Vagina (tissue), 2 donors: ENCODE data around the gene ROR1. TPM values are rescaled to one million over a fixed set of nuclear protein-coding genes. Genes with fewer than 3 reads are reported as not detected.

Experiments
- DNase-seq, 2 donors: peaks; one replicate each; pipeline ENCODE4 v3.0.0-alpha.2; 2017; ENCODE audit errors: extremely low spot score in 2 of 2
- H3K27ac ChIP-seq: fragments of 200-600 bp; sonication (generic); one replicate; pipeline ENCODE4 v1.5.1; 2019
- H3K27me3 ChIP-seq: fragments of 200-600 bp; sonication (generic); one replicate; pipeline ENCODE4 v1.5.1; 2019
- H3K36me3 ChIP-seq, 2 donors: fragments of 200-600 bp; sonication (generic); one replicate each; pipeline ENCODE4 v1.5.1; 2017 to 2019
- H3K4me1 ChIP-seq: fragments of 200-600 bp; sonication (generic); one replicate; pipeline ENCODE4 v1.5.1; 2019
- H3K4me3 ChIP-seq, 2 donors: fragments of 200-600 bp; sonication (generic); 1 replicate in 1 of 2; 2 replicates in 1 of 2; pipeline ENCODE4 v1.5.1; 2016 to 2019
- H3K9me3 ChIP-seq: fragments of 200-600 bp; sonication (generic); one replicate; pipeline ENCODE4 v1.5.1; 2019
- POLR2A ChIP-seq, 2 donors: fragments of 450-650 bp; IDR thresholded peaks; one replicate each; pipeline ENCODE4 v1.6.1; 2017; ENCODE audit warnings: antibody characterized with exemption in 2 of 2, mild to moderate bottlenecking in 2 of 2, moderate library complexity in 2 of 2
- POLR2AphosphoS5 ChIP-seq, 2 donors: sonication (generic); formaldehyde crosslinking; IDR thresholded peaks; one replicate each; pipeline ENCODE4 v1.9.0; 2017; ENCODE audit warnings: antibody characterized with exemption in 2 of 2, mild to moderate bottlenecking in 2 of 2, low read depth in 1 of 2; ENCODE audit not compliant: insufficient read depth in 1 of 2
- intact Hi-C: fragments of 100-400 bp; cut with DNase I; formaldehyde crosslinking; loops from one replicate; pipeline ENCODE4 v1.15.1; 2023
- total RNA-seq: library from RNA; depleted of rRNA; stranded (reverse); fragments of >200 nt; gene quantifications from one replicate; pipeline ENCODE4 v1.2.3, GENCODE V29; 2016
- TF ChIP-seq, protein P1 (sequence below), 3 experiments: fragments of 450-650 bp in 2 of 3; fragments of 200-600 bp in 1 of 3; sonication (generic) in 1 of 3; IDR thresholded peaks; one replicate each; pipeline ENCODE4 v1.5.1; 2017 to 2019; ENCODE audit warnings: antibody characterized with exemption in 3 of 3, mild to moderate bottlenecking in 2 of 3, moderate library complexity in 2 of 3

ROR1 gene
- total RNA-seq, 1 donor from 2014 or later: 11.0 TPM

DNA sequence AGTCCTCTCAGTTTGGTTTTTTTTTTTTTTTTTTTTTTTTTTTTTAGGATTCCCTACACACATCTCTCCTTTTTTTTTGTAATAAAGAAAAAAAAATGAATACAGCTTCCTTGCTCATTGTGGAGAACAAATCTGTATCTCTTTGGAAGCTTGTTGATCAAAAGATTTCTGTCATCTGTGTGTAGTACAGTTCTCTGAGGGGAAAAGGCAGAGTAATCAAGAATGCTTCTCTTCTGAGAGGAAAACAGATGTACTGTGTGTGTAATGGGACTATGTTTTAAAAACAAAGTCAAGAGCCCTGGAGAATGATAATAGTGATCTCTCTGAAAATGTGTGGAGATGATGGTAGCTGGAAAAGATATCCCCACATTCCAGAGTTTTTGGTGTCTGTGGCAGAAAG, 16.5 kb upstream of the ROR1 start:
- Histone ChIP-seq H3K27ac (no peak overlapping the region), H3K27me3 (no peaks in the 10 kb centered on the region), H3K4me3 (no peak overlapping the region), H3K9me3 (no peaks in the 10 kb centered on the region), H3K4me1 (no peaks in the 10 kb centered on the region), H3K36me3 (no peaks in the 10 kb centered on the region)
- TF ChIP-seq POLR2AphosphoS5 (IDR thresholded peaks at IDR 0.05; ENCODE audit: insufficient read depth in 1 of 2, low read depth in 1 of 2) (no peak), POLR2A (IDR thresholded peaks at IDR 0.05) (no peak)
- TF ChIP-seq, protein P1, sequence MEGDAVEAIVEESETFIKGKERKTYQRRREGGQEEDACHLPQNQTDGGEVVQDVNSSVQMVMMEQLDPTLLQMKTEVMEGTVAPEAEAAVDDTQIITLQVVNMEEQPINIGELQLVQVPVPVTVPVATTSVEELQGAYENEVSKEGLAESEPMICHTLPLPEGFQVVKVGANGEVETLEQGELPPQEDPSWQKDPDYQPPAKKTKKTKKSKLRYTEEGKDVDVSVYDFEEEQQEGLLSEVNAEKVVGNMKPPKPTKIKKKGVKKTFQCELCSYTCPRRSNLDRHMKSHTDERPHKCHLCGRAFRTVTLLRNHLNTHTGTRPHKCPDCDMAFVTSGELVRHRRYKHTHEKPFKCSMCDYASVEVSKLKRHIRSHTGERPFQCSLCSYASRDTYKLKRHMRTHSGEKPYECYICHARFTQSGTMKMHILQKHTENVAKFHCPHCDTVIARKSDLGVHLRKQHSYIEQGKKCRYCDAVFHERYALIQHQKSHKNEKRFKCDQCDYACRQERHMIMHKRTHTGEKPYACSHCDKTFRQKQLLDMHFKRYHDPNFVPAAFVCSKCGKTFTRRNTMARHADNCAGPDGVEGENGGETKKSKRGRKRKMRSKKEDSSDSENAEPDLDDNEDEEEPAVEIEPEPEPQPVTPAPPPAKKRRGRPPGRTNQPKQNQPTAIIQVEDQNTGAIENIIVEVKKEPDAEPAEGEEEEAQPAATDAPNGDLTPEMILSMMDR (IDR thresholded peaks at IDR 0.05): no peak
- intact Hi-C loops: no loop called here
- no peak for DNase-seq

DNA sequence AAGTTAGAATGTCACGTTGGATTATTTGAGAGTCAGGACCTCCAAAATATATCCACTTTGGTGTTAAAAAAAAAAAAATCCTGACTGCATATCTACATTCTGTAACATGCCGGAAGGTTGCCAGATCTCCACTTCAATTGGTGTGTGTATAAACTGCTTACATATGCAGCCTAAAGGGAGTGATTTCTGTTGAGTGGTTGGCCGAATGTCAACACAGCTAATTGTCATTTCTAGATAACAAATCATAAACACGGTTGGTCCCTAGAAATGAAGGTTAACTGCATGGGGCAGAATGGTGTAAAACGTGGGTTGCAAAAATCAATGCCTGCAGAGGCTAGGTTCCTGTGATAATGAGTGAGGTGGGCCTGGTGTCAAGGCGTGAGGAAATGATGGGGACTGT, 15.0 kb upstream of the ROR1 start:
- Histone ChIP-seq H3K27ac (no peak overlapping the region), H3K27me3 (no peaks in the 10 kb centered on the region), H3K4me3 (no peak overlapping the region), H3K4me1 (no peaks in the 10 kb centered on the region), H3K36me3 (no peaks in the 10 kb centered on the region), H3K9me3 (no peaks in the 10 kb centered on the region)
- intact Hi-C loops: no loop called here
- TF ChIP-seq POLR2A (IDR thresholded peaks at IDR 0.05): no peak
- no peak for TF ChIP-seq POLR2AphosphoS5 (IDR thresholded peaks at IDR 0.05; ENCODE audit: insufficient read depth in 1 of 2, low read depth in 1 of 2)
- TF ChIP-seq, protein P1 (IDR thresholded peaks at IDR 0.05): no peak
- no peak for DNase-seq

- Histone ChIP-seq H3K9me3 (no peaks in the 10 kb centered on the region), H3K36me3 (no peaks in the 10 kb centered on the region), H3K4me1 (no peaks in the 10 kb centered on the region), H3K27me3 (no peaks in the 10 kb centered on the region), H3K27ac (no peak overlapping the region), H3K4me3 (no peak overlapping the region)
- TF ChIP-seq POLR2AphosphoS5 (IDR thresholded peaks at IDR 0.05; ENCODE audit: insufficient read depth in 1 of 2, low read depth in 1 of 2) (no peak), POLR2A (IDR thresholded peaks at IDR 0.05) (no peak)
- TF ChIP-seq, protein P1 (IDR thresholded peaks at IDR 0.05): no peak
- intact Hi-C loops: no loop called here
- DNase-seq: no peak
These were observed 14.0 kb upstream of the ROR1 start for GRCh38 chr1:63759778-63760177.

GRCh38 chr1:63770381-63770780, 3.4 kb upstream of the ROR1 start:
- intact Hi-C loops: loop anchor here (10.0 kb wide), 1 partner anchor 274 kb away; no protein-coding TSS in a partner anchor
- Histone ChIP-seq H3K27ac (no peak overlapping the region), H3K4me1 (peaks cover 12% of the 10 kb centered on the region), H3K4me3 (no peak overlapping the region), H3K9me3 (no peaks in the 10 kb centered on the region), H3K36me3 (no peaks in the 10 kb centered on the region), H3K27me3 (no peaks in the 10 kb centered on the region)
- TF ChIP-seq POLR2A (IDR thresholded peaks at IDR 0.05) (no peak), POLR2AphosphoS5 (IDR thresholded peaks at IDR 0.05; ENCODE audit: insufficient read depth in 1 of 2, low read depth in 1 of 2) (no peak)
- TF ChIP-seq, protein P1 (IDR thresholded peaks at IDR 0.05): no peak
- DNase-seq: no peak

DNA sequence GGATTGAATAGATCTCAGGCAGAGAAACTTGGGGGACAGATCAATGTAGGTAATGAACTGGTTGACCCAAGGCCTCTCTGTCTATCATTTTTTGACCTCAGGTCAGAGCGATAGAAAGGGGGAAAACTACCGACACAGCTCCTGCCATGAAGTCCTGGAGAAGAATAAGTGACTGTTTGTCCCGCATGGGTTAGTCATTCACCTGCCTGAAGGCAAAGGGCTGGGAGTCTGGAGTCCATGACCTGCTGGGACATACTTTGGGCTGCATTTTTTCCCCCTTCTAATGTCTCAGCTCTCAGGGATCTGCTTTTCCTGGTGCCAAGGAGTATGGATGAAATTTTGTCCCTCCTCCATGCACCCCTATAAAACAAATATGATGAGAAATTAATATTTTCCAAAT, 1.6 kb upstream of the ROR1 start:
- TF ChIP-seq POLR2A (IDR thresholded peaks at IDR 0.05) (no peak), POLR2AphosphoS5 (IDR thresholded peaks at IDR 0.05; ENCODE audit: insufficient read depth in 1 of 2, low read depth in 1 of 2) (no peak)
- TF ChIP-seq, protein P1 (IDR thresholded peaks at IDR 0.05): no peak
- no peaks in the 10 kb centered on the region for H3K27me3 ChIP-seq
- peaks cover 23% of the 10 kb centered on the region for H3K4me1 ChIP-seq
- H3K4me3 ChIP-seq: no peak overlapping the region
- H3K36me3 ChIP-seq: no peaks in the 10 kb centered on the region
- H3K27ac ChIP-seq: no peak overlapping the region
- intact Hi-C loops: loop anchor here (10.0 kb wide), 1 partner anchor 273 kb away; no protein-coding TSS in a partner anchor
- DNase-seq: no peak
- H3K9me3 ChIP-seq: no peaks in the 10 kb centered on the region
